ENCODE data around the gene SPR.

Gene SPR

DNA sequence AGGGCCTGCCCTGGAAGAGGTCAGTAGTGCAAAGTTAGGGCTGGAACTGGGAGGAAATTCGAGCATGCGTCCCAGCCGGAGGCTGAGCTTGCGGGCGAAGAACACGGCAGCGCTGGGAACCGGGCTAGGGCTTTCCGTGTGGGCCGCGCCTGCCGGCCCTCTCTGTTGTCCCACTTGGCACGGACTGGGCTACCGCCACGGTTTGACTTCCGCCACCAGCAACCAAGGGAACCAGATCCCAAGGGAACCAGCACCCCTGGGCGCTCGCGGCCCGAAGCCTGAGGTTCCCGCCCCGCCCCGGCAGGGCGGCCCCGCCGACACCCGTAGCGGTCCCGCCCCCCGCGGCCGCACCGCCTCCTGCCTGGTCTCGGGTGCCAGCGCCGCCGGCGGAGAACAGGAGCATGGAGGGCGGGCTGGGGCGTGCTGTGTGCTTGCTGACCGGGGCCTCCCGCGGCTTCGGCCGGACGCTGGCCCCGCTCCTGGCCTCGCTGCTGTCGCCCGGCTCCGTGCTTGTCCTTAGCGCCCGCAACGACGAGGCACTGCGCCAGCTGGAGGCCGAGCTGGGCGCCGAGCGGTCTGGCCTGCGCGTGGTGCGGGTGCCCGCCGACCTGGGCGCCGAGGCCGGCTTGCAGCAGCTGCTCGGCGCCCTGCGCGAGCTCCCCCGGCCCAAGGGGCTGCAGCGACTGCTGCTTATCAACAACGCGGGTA, at the start of gene SPR:
Gene SPR (plus strand): TSS at position 377 of the 708 bp plus-strand sequence. CDS start 25 bp downstream, at position 402.
- DNase-seq = peak; percentile 38 to 40

DNA sequence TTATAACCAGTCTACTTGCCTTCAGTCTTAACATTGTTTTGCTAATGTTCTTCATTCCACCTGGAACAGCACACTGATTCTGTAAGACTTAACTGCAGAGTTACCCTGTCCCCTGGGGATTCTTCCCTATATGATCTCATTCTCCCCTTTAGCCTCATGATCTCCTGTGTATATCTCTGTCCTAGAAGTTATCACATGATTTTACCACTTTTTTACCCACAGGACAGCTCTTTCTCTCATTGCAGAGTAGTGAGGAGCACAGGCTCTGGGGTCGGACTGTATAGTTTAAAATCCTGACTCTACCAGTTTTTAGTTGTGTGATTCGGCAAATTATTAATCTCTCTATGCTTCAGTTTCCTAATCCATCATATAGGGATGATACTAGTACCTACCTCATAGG, 47.1 kb upstream of the SPR start:
- DNase-seq = no peak

DNA sequence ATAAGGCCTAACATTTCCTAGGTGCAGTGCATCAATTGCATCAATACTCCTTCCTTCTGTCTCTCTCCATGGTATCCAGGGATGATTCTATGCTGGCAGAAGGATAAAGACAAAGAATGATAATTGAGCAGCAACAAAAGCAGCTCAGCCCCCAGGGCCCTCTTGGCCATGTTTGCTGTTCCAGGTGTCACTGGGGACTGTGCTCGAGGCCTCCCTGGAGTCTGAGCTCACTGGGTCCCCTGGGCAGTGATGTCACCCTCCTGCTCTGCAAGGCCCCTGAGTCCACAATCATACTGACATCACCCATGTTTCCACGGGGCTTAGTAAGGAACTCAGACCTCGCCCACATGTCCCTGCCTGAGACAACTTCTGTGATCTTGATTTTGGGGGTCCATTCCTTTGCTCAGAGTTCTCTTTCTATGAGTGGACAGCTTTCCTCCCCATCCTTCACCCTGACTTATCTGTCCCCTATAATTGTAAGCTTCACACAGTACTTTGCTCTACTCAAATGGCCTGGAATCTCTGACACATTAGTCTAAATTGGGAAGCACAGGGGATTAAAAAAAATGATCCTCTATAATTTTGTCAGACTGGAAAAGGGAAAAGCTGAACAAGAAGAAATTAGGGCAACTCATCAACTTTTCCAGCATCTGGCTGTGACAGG, 45.6 kb upstream of the SPR start:
- no peak for DNase-seq

DNA sequence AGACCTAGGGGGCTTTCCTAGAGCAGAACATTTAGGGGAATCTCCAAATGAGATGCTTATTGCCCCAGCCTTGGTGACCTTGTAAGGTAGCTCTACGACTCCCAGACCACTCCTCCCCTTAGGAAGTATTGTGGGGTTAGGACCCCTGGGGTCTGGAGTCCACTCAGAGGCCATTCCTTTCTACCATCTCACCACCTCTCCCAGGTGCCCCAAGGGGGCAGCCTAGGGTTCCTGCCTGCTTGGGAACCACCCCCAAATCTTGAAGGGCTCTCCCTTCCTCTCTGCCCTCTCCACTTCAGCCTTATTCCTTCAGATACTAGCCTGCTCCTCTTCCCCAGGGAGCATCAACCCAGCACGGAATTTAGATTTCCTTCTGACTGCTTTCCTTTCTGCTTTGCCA, 43.9 kb upstream of the SPR start:
- DNase-seq = no peak

DNA sequence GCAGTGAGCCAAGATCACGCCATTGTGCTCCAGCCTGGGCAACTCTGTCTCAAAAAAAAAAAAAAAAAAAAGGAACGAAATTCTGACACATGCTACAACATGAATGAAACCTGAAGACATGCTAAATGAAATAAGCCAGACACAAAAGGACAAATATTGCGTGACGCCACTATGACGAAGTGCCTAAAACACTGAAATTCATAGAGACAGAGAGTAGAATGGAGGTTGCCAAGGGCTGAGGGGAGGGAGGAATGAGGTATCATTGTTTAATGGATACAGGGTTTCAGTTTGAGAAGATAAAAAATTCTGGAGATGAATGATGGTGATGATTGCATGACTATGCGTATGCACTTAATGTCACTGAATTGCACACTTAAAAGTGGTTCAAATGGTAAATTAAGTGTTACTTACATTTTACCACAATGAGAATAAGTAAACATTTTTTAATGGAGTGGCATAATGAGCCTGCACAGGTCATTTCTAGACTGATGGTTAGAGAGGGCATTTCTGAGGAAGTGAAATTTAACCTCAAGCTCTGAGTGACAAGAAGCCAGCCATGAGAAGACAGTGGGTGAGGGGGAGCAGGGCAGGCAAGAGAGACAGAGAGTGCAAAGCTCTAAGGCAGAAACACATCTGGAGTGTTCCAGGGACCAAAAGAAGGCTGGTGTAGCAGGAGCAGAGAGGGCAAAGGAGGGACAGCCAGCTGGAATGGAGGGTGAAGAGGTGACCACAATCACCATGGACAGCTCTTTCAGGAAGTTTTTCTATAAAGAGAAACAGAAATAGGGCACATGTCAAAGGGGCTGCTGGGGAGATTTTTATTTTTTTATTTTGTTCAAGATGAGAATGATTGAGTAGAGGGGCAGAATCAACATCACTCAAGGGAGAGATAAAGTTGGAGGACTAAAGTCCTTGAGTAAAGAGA, 40.8 kb upstream of the SPR start:
- no peak for DNase-seq

DNA sequence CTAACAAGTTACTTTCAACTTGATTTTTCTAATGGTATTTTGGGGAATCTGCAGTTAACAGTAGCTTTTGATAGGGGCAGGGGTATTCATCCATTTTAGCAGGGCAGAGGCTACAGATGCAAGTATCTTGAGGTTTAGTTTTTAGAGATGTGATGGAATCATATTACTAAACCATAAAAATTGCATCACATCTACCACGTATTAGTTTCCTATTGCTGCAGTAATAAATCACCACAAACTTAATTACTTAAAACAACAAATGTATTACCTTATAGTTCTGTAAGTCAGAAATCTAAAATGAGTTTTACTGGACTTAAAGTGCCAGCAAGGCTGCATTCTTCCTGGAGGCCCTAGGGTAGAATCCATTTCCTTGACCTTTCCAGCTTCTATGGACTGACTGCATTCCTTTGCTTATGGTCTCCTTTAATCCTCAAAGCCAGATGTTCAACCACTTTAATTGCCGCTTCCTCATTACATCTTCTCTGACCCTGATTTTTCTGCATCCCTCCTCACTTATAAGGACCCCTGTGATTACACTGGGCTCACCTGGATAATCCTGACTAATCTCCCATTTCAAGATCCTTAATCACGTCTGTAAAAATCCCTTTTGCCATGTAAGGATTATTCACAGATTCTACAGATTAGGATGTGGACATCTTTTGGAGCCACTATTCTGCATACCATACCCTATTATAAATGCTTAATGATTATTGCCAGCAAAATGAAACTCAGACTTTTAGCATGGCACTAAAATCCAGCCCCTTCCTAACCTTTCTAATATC, 39.5 kb upstream of the SPR start:
- DNase-seq = no peak

DNA sequence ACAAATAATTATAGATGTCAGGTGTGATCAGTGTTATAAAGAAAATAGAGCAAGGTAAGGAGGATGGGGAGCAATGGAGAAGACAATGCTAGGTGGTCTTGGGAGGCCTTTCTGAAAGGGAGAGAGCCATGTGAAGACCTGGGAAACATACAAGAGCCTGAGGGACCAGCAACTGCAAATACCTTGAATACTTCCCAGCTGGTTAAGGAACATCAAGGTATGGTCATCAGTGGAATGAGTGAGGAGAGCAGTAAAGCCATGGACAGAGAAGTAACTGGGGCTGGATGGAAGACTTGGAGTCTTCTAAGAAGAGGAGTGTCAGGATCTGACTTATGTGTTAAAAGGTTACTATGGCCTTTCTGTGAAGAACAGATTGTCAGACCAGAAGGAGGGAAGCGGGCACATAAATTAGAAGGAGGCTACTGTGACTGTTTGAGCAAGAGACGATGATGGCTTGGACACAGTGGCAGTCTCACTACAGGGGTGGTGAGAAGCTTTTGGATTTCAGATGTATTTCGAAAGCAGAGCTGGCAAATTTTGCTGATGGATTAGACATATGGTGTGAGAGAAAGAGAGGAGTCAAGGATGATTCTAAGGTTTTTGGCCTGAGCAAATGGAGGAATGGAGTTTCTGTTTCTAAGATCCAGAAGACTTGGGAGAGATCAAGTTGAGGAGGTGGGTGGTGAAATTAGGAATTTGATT, 38.6 kb upstream of the SPR start:
- DNase-seq = no peak

DNA sequence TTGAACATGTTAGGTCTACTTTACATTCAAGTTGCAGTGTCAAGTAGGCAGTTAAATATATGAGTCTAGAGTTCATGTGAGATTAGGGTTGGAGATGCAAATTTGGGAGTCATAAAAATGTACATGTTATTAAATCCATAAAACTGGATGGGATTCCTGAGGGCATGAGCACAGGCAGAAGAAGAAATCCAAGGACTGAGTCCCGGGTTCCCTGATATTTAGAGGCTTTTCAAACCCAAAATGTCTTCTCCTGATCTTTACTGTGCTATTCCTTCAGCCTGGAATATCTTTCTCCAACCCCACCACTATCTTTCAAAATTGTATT, 38.1 kb upstream of the SPR start:
- DNase-seq = no peak

DNA sequence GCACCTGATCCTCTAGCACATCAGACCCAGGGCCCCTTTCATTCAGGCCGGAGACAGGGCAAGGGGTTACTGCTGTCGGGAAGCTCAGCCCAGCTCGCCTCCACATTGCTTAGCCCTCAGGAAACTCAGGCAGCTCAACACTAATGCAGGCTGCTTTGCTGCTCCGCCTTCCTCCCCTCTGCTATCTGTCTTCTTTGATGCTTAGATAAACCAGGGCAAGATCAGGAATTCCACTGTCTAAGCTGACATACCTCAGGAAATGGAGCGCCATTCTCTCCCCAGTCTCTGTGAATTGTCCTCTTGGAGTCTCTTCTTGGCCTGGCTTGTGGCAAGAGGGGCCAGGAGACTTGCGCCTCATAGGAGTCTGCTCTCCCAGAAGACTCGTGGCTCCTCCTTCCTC, 35.9 kb upstream of the SPR start:
- no peak for DNase-seq

DNA sequence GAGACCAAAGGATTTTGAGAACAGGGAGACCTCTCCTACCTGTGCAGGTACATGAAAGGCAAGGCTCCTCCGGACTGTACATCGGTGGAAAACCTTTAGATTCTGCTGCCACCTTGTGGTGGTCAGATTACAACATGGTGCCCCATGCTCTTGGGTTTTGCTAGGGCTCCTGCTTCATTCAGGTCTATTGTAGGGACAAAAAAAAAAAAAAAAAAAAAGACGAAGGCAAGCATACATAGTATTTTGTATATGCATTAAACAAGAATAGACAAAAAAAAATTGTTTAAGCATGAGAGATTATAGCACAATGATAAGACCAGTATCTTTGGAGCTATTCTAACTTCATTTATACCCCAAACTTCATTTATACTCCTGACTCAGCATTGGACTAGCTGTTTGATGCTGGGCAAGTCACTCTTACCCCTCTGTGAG, 27.4 kb upstream of the SPR start:
- peak; percentile 50 to 67 for DNase-seq

DNA sequence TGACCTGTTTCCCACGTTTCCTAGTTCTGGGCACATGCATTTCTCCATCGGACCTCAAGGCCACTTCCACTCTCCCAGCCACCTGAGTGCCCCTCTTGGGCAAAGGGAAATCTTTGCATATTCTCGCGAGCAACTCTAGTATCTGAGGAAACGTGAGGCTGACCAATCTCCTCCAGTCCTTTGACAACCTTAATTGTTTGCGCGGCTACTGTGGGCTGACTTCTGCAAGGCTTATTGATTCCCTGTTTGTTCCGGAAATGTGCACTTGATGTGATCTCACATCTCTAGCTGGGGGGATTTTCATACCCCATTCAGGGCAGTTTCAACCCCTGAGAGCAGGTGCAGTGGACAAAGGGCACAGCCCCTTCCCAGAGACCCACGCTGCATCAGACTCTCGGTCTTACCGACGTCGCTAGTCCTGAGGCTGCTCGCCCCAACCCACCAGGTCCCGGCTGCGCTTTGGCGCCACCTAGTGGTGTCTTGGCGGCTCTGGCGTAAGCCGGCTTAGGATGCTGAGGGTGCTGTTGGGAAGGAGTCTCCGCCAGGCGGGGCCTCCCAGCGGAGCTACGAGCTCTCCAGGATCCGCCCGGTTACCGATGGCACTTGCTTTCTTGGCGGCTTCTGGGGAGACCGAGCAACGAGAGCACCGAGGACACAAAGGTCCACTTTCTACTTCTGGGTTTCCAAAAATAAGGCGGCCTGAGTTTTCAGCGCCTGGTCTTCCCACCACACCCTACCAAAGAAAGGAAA, 24.8 kb upstream of the SPR start:
- peak; percentile 82 to 85 for DNase-seq

DNA sequence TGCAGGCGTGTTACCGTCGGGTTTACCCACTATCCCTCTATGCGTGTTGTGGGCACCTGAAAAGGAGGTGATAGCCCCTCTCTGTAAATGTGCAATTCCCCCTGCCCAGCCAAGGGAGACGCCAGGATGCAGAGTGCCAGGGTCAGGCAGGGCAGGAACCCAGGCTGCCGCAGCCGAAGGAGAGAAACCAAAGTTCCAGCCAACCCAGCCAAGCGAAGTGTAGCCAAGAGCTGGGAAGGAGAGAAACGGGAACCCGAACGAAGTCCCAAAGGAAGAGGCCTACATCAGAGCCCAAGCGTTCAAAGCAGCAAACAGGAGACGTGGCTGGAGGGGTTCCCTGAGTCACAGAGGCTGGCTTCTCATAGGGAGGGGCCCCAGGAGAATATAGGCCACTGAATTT, 24.2 kb upstream of the SPR start:
- no peak for DNase-seq

DNA sequence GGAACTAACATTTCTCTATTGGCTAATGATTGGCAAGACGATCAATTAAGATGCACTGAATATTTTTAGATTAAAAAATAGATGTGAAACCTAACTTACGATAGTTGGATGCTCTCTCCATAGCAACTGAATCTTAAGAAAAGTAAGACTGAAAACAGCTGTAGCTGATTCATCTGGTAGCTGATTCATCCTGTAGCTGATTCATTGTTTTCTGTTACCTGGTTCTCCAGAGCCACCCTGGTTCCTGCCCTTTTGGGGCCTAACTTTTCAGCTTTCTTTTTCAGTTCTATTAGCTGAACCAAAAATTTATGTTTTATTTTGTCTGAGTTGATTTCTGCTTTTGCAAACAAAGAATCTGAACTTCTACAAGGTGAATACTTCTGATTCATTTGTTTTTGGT, 22.7 kb upstream of the SPR start:
- DNase-seq = no peak

DNA sequence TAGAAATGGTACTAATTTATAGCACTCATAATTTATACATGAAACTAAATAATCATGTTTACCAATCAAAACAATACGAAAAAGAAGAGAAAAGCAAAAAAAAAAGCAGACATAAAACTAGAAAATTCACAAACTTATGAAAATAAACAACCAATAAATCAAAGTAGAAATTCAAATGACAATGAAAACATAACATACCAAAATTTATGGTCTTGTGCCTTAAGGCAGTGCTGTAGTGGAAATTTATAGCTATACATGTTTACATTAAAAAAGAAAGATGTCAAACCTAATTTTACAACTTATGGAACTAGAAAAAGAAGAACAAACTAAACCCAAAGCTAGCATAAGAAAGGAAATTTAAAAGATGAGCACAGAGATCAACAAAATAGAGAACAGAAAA, 16.1 kb upstream of the SPR start:
- no peak for DNase-seq

DNA sequence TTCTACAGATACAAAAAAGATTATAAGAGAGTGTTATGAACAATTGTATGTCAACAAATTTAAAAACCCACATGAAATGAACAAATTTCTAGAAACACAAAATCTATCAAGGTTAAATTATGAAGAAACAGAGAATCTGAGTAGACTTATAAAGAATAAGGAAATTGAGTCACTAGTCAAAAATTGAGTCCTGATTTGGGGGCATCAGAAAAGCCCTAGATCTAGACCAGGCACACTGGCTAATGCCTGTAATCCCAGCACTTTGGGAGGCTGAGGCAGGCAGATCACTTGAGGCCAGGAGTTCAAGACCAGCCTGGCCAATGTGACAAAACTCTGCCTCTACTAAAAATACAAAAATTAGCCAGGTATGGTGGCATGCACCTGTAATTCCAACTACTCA, 15.3 kb upstream of the SPR start:
- no peak for DNase-seq

DNA sequence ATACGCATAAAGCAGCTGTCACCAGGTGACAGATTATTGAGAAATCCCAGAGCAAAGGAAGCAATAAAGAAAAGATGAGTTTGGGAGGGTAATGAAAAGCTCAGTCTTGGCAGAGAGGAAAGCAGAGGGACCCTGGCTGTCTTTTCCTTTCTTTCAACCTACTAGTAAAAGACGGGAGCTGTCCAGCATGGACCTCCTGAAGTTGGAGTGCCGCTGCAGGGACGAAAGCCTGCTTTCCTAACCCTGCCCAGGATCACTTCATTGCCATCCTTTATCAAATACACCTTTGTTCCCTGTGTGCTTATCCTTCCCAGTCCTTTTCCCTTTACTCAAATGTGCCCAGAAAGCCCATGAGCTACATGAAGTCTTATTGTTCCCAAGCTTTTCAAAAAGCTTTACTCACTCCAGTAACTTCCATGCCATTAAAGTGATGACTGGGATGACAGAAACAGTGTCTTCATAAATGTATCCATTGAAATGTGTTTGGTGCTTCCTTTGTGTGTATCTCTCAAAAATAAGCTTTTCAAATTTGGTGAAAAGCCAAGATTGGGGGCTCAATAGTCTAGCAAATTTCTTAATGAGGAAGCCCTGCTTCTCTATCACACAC, 3.7 kb upstream of the SPR start:
- no peak for DNase-seq

DNA sequence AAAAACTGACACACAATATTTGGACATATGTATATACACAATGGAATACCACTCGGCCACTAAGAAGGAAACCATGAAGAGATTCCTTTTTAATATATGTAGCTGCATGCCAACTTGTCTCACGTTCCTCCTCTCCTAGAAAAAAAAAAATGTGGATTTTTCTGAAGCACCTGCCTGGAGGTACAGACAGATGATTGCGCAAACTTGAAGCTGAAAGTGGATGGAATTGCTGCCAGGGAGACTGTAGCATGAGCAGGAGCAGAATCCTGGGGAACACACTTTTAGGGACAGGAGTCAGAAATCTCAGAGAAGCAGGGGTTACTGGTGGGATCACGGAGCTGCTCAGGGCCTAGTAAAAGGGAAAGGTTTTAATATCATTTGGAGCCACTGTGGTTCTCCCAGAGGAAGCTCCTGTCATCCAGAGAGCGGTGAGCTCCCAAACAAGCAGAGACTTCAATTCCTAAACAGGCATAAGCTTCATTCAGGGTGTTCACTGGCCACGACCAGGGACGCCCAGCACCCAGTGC, 640 bp upstream of the SPR start:
- no peak for DNase-seq

DNA sequence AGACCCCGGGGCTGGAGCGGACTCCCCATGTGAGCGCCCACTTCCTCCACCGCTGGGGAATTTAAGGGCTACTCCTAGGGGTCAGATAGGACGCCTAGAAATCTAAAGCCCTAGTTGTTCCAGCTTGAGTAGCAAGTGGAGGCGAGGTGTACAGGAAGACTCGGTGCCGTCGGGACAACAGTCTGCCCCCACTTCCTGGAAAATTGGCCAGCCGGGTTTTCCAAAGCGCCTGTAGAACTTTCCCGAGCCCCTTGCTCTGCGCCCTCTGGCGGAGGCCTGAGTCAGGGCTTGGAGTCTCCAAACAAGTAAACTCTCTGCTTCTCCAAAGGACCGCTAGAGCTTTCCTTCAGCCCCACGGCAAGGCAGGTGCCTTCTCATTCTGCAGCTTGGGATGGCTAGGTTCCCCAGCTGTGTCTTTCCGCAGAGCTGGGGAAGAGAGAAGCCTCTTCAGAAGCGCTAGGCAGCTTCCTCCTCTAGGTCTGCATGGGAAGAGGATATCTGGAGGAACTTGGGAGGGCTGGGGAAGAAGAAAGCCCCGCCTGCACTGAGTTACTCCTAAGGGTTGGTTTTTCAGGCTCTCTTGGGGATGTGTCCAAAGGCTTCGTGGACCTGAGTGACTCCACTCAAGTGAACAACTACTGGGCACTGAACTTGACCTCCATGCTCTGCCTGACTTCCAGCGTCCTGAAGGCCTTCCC, 681 bp downstream of the SPR start:
- DNase-seq = peak; percentile 39 to 46

DNA sequence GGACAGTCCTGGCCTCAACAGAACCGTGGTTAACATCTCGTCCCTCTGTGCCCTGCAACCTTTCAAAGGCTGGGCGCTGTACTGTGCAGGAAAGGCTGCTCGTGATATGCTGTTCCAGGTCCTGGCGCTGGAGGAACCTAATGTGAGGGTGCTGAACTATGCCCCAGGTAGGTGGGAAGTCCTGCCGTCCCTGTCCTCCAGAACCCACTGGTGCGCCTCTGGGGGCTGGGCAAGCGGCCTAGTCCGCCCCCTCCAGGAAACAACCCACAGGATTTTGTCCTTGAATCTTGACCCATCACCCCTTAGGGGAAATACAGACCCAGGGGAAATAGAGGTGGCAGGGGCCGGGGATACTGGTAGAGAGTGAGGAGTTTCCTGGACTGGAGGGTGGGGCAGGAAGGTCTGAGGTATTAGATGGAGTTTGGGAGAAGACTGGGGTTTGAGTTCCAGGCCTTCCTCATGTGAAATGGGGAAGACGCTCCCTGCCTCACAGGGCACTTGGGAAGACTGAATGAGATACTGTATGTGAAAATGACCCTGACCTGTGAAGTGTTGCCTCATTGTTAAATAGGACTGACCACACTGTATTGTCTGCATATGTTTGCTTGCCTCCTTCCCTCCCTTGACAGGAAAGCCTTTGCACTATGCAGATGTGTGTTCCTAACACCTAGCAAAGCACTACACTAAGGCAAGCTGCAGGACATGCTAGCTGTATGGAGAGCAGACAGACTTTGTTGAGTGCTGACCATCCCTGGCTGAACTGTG, 1.4 kb downstream of the SPR start:
- DNase-seq = no peak
